Activated gamma-delta T cell treated with anti-CD3 and anti-CD28 coated beads, Interleukin-2, amount 50 U/mL, for 16 hours (primary cell): Measurements from ENCODE around the gene PARVG.

ENCODE experiments used
- DNase-seq: peaks from one replicate; pipeline ENCODE4 v3.0.0-alpha.2; 2020; ENCODE audit warnings: low read depth

PARVG gene

DNA sequence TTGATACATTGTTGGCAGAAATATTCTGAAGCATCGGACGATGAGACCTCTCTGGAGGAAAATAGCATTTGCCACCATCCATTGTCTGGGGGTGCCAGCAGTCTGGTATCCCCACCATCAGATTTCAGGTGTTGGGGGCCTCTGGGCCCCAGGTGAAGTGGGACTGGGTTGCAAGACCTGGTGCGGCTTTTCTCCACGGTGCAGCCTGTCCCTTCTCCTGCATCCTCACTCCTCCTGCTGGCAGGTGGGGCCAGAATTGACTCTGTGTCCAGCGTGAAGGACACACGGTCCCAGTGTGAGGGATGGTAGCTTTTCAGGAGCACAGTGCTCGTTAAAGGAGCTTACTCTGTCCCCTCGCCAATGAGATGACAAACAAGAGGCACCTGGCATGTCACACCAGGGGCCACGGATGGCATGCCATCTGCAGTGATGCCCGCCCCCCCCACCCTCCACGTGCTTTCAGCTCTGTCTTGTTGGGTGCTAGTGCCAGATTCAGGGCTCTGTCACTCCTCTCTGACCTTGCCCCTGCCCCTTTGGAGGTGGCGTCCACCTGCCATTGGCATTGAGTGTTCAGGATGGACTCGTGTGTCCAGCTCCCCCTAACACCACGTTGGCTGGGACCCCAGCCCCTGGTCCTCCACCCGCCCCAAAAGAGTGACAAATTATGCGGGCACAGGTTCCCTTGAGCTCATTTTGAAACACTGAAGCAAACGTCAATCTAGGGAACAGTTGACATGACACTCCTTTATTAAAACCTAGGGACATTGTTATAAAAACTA is 62.4 kb downstream of the PARVG start:
- DNase-seq, result no peak

GRCh38 chr22:44243761-44244160 is 63.0 kb downstream of the PARVG start:
- DNase-seq, result no peak

GRCh38 chr22:44244265-44244822 is 63.6 kb downstream of the PARVG start:
- no peak for DNase-seq

- DNase-seq, result no peak
These were observed 64.7 kb downstream of the PARVG start for GRCh38 chr22:44245438-44245837.

DNA sequence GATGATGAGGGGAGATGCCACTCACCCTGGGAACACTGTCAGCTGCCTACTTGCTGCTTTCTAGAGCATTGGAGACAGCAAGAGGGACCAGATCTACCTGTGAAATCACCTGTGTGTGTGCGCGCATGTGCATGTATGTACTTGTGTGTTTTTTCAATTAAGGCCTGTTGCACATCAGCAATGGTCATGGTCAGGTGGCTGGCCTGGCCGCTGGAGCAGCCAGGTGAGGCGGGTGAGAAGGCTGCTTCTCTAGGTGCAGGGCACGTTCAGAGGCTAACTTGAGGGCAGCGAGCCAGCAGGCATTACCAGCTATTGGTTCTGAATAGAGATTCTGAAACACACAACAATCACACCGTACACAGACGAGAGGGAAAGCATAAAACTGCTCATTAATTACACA is 65.1 kb downstream of the PARVG start:
- no peak for DNase-seq

- DNase-seq, result no peak
These were observed 66.0 kb downstream of the PARVG start for GRCh38 chr22:44246615-44247326.

GRCh38 chr22:44247346-44247745 is 66.6 kb downstream of the PARVG start:
- DNase-seq, result no peak

GRCh38 chr22:44247923-44248892 is 67.5 kb downstream of the PARVG start:
- DNase-seq, result no peak

GRCh38 chr22:44248926-44249325 is 68.2 kb downstream of the PARVG start:
- DNase-seq, result no peak

- DNase-seq, result no peak
These were observed 68.8 kb downstream of the PARVG start for GRCh38 chr22:44249376-44250147.

GRCh38 chr22:44254811-44255210 is 74.1 kb downstream of the PARVG start:
- no peak for DNase-seq

- no peak for DNase-seq
These were observed 75.4 kb downstream of the PARVG start for GRCh38 chr22:44256085-44256484.

- DNase-seq, result no peak
These were observed 76.1 kb downstream of the PARVG start for GRCh38 chr22:44256556-44257485.
